Tibial artery (tissue), 4 donors: Measurements from ENCODE around the gene KIF23.

ENCODE experiments used
- DNase-seq, 2 donors: peaks; one replicate each; pipeline ENCODE4 v3.0.0-alpha.2; 2019
- H3K27ac ChIP-seq, 2 donors: fragments of 200-600 bp; sonication (generic) in 1 of 2; 1 replicate in 1 of 2; 2 replicates in 1 of 2; pipeline ENCODE4 v1.5.1; 2018 to 2019; ENCODE audit warnings: mild to moderate bottlenecking in 1 of 2
- H3K27me3 ChIP-seq, 2 donors: fragments of 200-600 bp; sonication (generic) in 1 of 2; one replicate each; pipeline versions ENCODE4 v1.5.1 to v1.6.0; 2016 to 2019
- H3K36me3 ChIP-seq, 3 donors: fragments of 200-600 bp; sonication (generic) in 2 of 3; one replicate each; pipeline ENCODE4 v1.5.1; 2016 to 2019; ENCODE audit warnings: mild to moderate bottlenecking in 2 of 3
- H3K4me1 ChIP-seq, 4 donors: fragments of 200-600 bp; sonication (generic) in 2 of 4; 1 replicate in 3 of 4; 2 replicates in 1 of 4; pipeline ENCODE4 v1.5.1; 2016 to 2019
- H3K4me3 ChIP-seq, 2 donors: fragments of 200-600 bp; sonication (generic) in 1 of 2; 1 replicate in 1 of 2; 2 replicates in 1 of 2; pipeline ENCODE4 v1.5.1; 2018 to 2019; ENCODE audit warnings: mild to moderate bottlenecking in 2 of 2
- H3K9me3 ChIP-seq, 3 donors: fragments of 200-600 bp; sonication (generic) in 1 of 3; one replicate each; pipeline ENCODE4 v1.5.1; 2016 to 2019
- intact Hi-C: fragments of 100-400 bp; cut with DNase I; formaldehyde crosslinking; loops from one replicate; pipeline ENCODE4 v1.15.0; 2023; ENCODE audit warnings: low total_unique reads
- TF ChIP-seq, protein P1 (sequence below), 2 experiments: fragments of 200-600 bp in 1 of 2; fragments of 450-650 bp in 1 of 2; IDR thresholded peaks; one replicate each; pipeline ENCODE4 v1.5.1; 2017 to 2019; ENCODE audit warnings: antibody characterized with exemption in 2 of 2, mild to moderate bottlenecking in 1 of 2, moderate library complexity in 1 of 2

KIF23 gene

DNA sequence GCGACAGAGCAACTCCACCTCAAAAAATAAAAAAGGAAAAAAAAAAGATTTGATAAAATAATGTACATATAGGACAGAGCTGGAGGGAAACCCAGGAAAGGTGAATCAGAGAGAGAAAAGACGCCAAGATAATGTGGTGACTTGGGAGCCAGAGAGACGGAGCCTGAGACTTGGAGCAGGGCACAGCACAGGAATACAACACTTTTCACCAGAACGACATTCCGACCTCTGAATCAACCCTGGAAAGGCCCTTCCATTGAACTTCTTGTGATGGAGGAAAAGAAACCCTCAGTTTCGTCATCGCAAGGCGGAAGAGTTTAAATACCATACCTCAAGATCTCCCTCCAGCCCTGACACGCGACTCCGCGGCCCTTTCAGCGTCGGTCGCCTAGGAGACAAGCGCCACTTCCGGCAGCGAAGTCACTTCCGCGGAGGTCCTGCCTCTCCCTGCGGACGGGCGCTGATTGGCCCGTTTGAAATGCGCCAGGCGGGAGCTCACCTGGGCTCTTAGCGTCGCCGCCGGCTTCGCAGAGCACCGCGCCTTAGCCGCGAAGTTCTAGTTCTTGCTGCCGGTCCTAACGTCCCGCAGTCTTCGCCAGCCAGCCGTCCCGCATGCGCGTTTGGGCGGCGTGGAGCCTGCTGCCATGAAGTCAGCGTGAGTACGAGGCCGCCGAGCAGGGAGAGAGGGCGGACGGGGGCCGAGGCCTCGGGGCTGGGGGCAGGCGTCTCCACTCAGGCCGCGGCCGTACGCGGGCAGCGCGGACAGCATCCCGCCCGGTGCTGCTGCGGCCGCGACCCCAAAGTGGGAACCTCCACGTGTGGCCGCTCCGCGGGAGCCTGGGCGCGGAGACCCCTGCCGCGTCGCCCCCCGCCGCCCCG, at the start of gene KIF23:
TSS of gene KIF23 (plus strand) at position 528 of the 879 bp plus-strand sequence. CDS start at position 645, 117 bp downstream.
- no peaks in the 10 kb centered on the region for H3K36me3 ChIP-seq
- H3K4me3 ChIP-seq, result peak within 1 kb of the TSS; percentile 62 to 71
- TF ChIP-seq, protein P1, sequence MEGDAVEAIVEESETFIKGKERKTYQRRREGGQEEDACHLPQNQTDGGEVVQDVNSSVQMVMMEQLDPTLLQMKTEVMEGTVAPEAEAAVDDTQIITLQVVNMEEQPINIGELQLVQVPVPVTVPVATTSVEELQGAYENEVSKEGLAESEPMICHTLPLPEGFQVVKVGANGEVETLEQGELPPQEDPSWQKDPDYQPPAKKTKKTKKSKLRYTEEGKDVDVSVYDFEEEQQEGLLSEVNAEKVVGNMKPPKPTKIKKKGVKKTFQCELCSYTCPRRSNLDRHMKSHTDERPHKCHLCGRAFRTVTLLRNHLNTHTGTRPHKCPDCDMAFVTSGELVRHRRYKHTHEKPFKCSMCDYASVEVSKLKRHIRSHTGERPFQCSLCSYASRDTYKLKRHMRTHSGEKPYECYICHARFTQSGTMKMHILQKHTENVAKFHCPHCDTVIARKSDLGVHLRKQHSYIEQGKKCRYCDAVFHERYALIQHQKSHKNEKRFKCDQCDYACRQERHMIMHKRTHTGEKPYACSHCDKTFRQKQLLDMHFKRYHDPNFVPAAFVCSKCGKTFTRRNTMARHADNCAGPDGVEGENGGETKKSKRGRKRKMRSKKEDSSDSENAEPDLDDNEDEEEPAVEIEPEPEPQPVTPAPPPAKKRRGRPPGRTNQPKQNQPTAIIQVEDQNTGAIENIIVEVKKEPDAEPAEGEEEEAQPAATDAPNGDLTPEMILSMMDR (IDR thresholded peaks at IDR 0.05), result no peak
- intact Hi-C loops, result loop anchor here (2.0 kb wide), 1 partner anchor 39 kb away; the partner anchor contains the start of gene RPLP1
- no peaks in the 10 kb centered on the region for H3K9me3 ChIP-seq
- no peaks in the 10 kb centered on the region for H3K27me3 ChIP-seq
- H3K4me1 ChIP-seq, result peaks cover 0 to 70% (median 13%) of the 10 kb centered on the region in 4 donors
- DNase-seq, result peak; percentile 87 to 92
- peak within 1 kb of the TSS; percentile 52 to 64 for H3K27ac ChIP-seq

GRCh38 chr15:69367236-69367635, 46.9 kb upstream of the KIF23 start:
- Histone ChIP-seq H3K4me1 (no peaks in the 10 kb centered on the region), H3K27ac (no peak overlapping the region), H3K4me3 (no peak overlapping the region), H3K9me3 (no peaks in the 10 kb centered on the region), H3K27me3 (no peaks in the 10 kb centered on the region), H3K36me3 (no peaks in the 10 kb centered on the region)
- peak in 1 of 2 donors; percentile 21 for DNase-seq
- TF ChIP-seq, protein P1 (IDR thresholded peaks at IDR 0.05), result no peak
- intact Hi-C loops, result no loop called here

GRCh38 chr15:69369631-69370030, 44.5 kb upstream of the KIF23 start:
- no peak overlapping the region for H3K4me3 ChIP-seq
- H3K9me3 ChIP-seq, result no peaks in the 10 kb centered on the region
- no peaks in the 10 kb centered on the region for H3K4me1 ChIP-seq
- intact Hi-C loops, result no loop called here
- no peaks in the 10 kb centered on the region for H3K36me3 ChIP-seq
- no peaks in the 10 kb centered on the region for H3K27me3 ChIP-seq
- no peak for DNase-seq
- no peak overlapping the region for H3K27ac ChIP-seq
- TF ChIP-seq, protein P1 (IDR thresholded peaks at IDR 0.05), result no peak

DNA sequence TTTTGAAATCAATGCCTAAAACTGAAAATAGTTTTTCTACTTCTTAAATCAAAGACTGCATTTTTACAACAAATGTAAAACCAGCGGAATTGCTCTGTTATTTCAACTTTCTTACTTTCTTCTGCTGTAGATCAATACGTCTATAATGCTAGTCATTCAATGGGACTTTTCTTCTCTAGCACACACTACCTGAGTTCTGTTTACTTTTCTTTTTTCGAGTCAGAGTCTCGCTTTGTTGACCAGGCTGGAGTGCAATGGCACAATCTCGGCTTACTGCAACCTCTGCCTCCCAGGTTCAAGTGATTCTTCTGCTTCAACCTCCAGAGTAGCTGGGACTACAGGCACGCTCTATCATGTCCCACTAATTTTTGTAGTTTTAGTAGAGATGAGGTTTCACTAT, 40.7 kb upstream of the KIF23 start:
- no peaks in the 10 kb centered on the region for H3K4me1 ChIP-seq
- H3K27ac ChIP-seq, result no peak overlapping the region
- TF ChIP-seq, protein P1 (IDR thresholded peaks at IDR 0.05), result no peak
- peak in 1 of 2 donors; percentile 3 for DNase-seq
- intact Hi-C loops, result no loop called here
- H3K9me3 ChIP-seq, result no peaks in the 10 kb centered on the region
- H3K27me3 ChIP-seq, result no peaks in the 10 kb centered on the region
- H3K36me3 ChIP-seq, result no peaks in the 10 kb centered on the region
- no peak overlapping the region for H3K4me3 ChIP-seq

DNA sequence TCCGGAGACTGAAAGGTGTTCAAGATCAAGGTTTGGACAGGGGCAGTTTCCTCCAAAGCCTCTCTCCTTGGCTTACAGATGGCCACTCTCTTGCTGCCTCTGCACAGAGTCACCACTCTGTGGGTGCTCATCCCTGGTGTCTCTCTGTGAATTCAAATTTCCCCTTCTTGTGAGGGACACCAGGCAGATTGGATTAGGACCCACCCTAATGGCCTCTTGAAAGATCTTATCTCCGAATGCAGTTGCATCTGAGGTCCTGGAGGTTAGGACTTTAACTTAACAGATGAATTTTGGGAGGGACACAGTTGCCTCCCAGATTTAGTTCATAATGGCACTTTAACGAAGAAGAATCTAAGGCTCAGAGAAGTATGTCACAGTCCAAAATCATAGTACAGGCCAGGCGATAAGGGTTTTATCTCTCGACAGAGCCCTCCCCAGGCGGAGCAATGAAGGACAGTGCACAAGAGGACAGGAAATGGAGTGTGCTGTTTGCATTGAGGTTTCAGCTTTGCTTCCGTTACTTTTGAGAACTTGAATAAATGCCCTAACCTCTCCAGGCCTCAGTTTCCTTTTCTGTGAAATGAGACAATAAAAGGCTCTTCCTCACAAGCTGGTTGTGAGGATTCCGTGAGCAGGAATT, 38.9 kb upstream of the KIF23 start:
- DNase-seq, result peak in 1 of 2 donors; percentile 24
- intact Hi-C loops, result no loop called here
- H3K9me3 ChIP-seq, result no peaks in the 10 kb centered on the region
- no peaks in the 10 kb centered on the region for H3K36me3 ChIP-seq
- no peak overlapping the region for H3K4me3 ChIP-seq
- H3K27me3 ChIP-seq, result no peaks in the 10 kb centered on the region
- H3K4me1 ChIP-seq, result no peaks in the 10 kb centered on the region
- TF ChIP-seq, protein P1 (IDR thresholded peaks at IDR 0.05), result no peak
- H3K27ac ChIP-seq, result no peak overlapping the region
